HCT116 (cell line): ENCODE data around the gene GLIPR1. TPM values are rescaled to one million over a fixed set of nuclear protein-coding genes. Genes with fewer than 3 reads are reported as not detected.

ENCODE experiments used
- ATAC-seq: fragments of 200-7000 bp; cut with Tn5 transposase; 2 replicates; pipeline ENCODE4 v1.9.1; 2020; ENCODE audit warnings: mild to moderate bottlenecking, moderate library complexity
- BruUV-seq: library from RNA; stranded (reverse); fragments of 400-500 nt; replicated peaks from 2 replicates; lab custom pipeline; 2021; lab: Mats Ljungman, UMichigan
- CTCF ChIA-PET: fragments of 300-600 bp; sonication (Branson Sonifier 250); formaldehyde crosslinking; loops from one replicate; lab custom pipeline; 2021; ENCODE audit warnings: antibody characterized with exemption; lab: Charles Lee
- POLR2A ChIA-PET: fragments of 300-600, 350-600 bp; sonication (Branson Sonifier 250); formaldehyde crosslinking; loops from one replicate; lab custom pipeline; 2021; ENCODE audit warnings: antibody characterized with exemption; lab: Charles Lee
- RAD21 ChIA-PET, 2 experiments: fragments of 300-600 bp; sonication (Branson Sonifier 250); formaldehyde crosslinking; loops; one replicate each; lab custom pipeline; 2023; ENCODE audit warnings: low total read pairs in 2 of 2; ENCODE audit not compliant: uncharacterized antibody in 2 of 2, unreplicated experiment in 2 of 2, low non-redundant PET in 1 of 2; lab: Charles Lee
- DNase-seq: peaks from one replicate; pipeline ENCODE4 v3.0.0-alpha.2; 2010; ENCODE audit warnings: low read depth, low spot score
- H2AFZ ChIP-seq: fragments of 200-600 bp; shearing (Covaris generic), sonication (generic); 2 replicates; pipeline ENCODE4 v1.6.1; 2017; ENCODE audit warnings: low read depth, mixed run types, mixed read lengths, antibody characterized with exemption, low read length; ENCODE audit not compliant: poor library complexity, severe bottlenecking
- H3K27ac ChIP-seq: 2 replicates; pipeline ENCODE4 v1.5.1; 2012; ENCODE audit warnings: low read depth, low read length
- H3K27me3 ChIP-seq: fragments of 200-600 bp; sonication (generic); 2 replicates; pipeline ENCODE4 v1.6.1; 2016; ENCODE audit warnings: mixed run types, low read length, mixed read lengths; ENCODE audit not compliant: insufficient read depth
- H3K36me3 ChIP-seq, 2 experiments: fragments of 200-500 bp in 1 of 2; fragments of 200-600 bp in 1 of 2; sonication (Bioruptor generic) in 1 of 2; sonication (generic) in 1 of 2; 2 replicates each; pipeline versions ENCODE4 v1.5.1 to v1.6.1; 2014 to 2016; ENCODE audit warnings: low read length in 2 of 2, inconsistent platforms in 1 of 2, mixed read lengths in 1 of 2, mixed run types in 1 of 2; ENCODE audit not compliant: insufficient read depth in 2 of 2, control insufficient read depth in 1 of 2
- H3K4me1 ChIP-seq, 2 experiments: fragments of 200-600 bp in 1 of 2; sonication (generic) in 1 of 2; 2 replicates each; pipeline versions ENCODE4 v1.5.1 to v1.6.1; 2012 to 2017; ENCODE audit warnings: low read length in 2 of 2, inconsistent platforms in 1 of 2, mild to moderate bottlenecking in 1 of 2, mixed read lengths in 1 of 2, mixed run types in 1 of 2, moderate library complexity in 1 of 2; ENCODE audit not compliant: insufficient read depth in 2 of 2, control insufficient read depth in 1 of 2
- H3K4me2 ChIP-seq: fragments of 200-600 bp; sonication (generic); 2 replicates; pipeline ENCODE4 v1.6.1; 2017; ENCODE audit warnings: mixed run types, low read length, mixed read lengths
- H3K4me3 ChIP-seq, 2 experiments: fragments of 200-600 bp in 1 of 2; sonication (generic) in 1 of 2; replicated peaks in 1 of 2; 2 replicates each; pipeline ENCODE4 v1.5.1; 2011 to 2016; ENCODE audit warnings: low read length in 2 of 2, control low read depth in 1 of 2, low read depth in 1 of 2, mild to moderate bottlenecking in 1 of 2, mixed read lengths in 1 of 2, mixed run types in 1 of 2
- H3K79me2 ChIP-seq: fragments of 200-600 bp; sonication (generic); 2 replicates; pipeline ENCODE4 v1.6.1; 2017; ENCODE audit warnings: mild to moderate bottlenecking, mixed run types, low read length, moderate library complexity, mixed read lengths; ENCODE audit not compliant: insufficient read depth
- H3K9ac ChIP-seq: fragments of 200-600 bp; sonication (generic); 2 replicates; pipeline ENCODE4 v1.6.1; 2016; ENCODE audit warnings: low read length, mixed read lengths
- H3K9me2 ChIP-seq: fragments of 200-600 bp; sonication (generic), shearing (Covaris generic); 2 replicates; pipeline ENCODE4 v1.6.1; 2017; ENCODE audit warnings: mixed run types, mild to moderate bottlenecking, moderate library complexity; ENCODE audit not compliant: insufficient read depth
- H3K9me3 ChIP-seq, 2 experiments: fragments of 200-500 bp in 1 of 2; fragments of 200-600 bp in 1 of 2; sonication (Bioruptor generic) in 1 of 2; sonication (generic) in 1 of 2; 2 replicates each; pipeline ENCODE4 v1.6.1; 2014 to 2017; ENCODE audit warnings: low read length in 2 of 2, mixed read lengths in 2 of 2, inconsistent platforms in 1 of 2, low read depth in 1 of 2, mild to moderate bottlenecking in 1 of 2, mixed run types in 1 of 2, moderate library complexity in 1 of 2; ENCODE audit not compliant: control insufficient read depth in 1 of 2, insufficient read depth in 1 of 2
- H4K20me1 ChIP-seq: fragments of 200-600 bp; sonication (generic), shearing (Covaris generic); 2 replicates; pipeline ENCODE4 v1.6.1; 2017; ENCODE audit warnings: mixed run types, mild to moderate bottlenecking, moderate library complexity; ENCODE audit not compliant: insufficient read depth
- ATF3 ChIP-seq: IDR thresholded peaks from 2 replicates; pipeline ENCODE4 v1.6.1; 2012
- CEBPB ChIP-seq: IDR thresholded peaks from 2 replicates; pipeline ENCODE4 v1.6.1; 2012; ENCODE audit warnings: low read depth
- CTCF ChIP-seq, 3 experiments: fragments of 200-600 bp in 1 of 3; sonication (generic) in 1 of 3; IDR thresholded peaks in 2 of 3; conservative IDR thresholded peaks in 1 of 3; 2 replicates each; pipeline ENCODE4 v1.5.1; 2012 to 2017; ENCODE audit warnings: low read depth in 2 of 3, low read length in 2 of 3, antibody characterized with exemption in 1 of 3, borderline replicate concordance in 1 of 3, control low read depth in 1 of 3, mild to moderate bottlenecking in 1 of 3, mixed read lengths in 1 of 3, mixed run types in 1 of 3, moderate library complexity in 1 of 3; ENCODE audit not compliant: insufficient read depth in 1 of 3
- EGR1 ChIP-seq: IDR thresholded peaks from 2 replicates; pipeline ENCODE4 v1.6.1; 2012; ENCODE audit warnings: low read depth
- ELF1 ChIP-seq: IDR thresholded peaks from 2 replicates; pipeline ENCODE4 v1.6.1; 2012; ENCODE audit warnings: low read depth, borderline replicate concordance
- EZH2phosphoT487 ChIP-seq: fragments of 200-600 bp; IDR thresholded peaks from 2 replicates; pipeline ENCODE4 v1.6.1; 2018; ENCODE audit warnings: antibody characterized with exemption, borderline replicate concordance
- FOSL1 ChIP-seq: IDR thresholded peaks from 2 replicates; pipeline ENCODE4 v1.6.1; 2012; ENCODE audit warnings: low read depth
- JUND ChIP-seq: IDR thresholded peaks from 2 replicates; pipeline ENCODE4 v1.6.1; 2012
- MAX ChIP-seq: IDR thresholded peaks from 2 replicates; pipeline ENCODE4 v1.6.1; 2012
- POLR2A ChIP-seq: IDR thresholded peaks from 2 replicates; pipeline ENCODE4 v1.7.0; 2011; ENCODE audit warnings: borderline replicate concordance; ENCODE audit not compliant: insufficient read depth, insufficient read length; ENCODE audit errors: extremely low read depth
- RAD21 ChIP-seq: IDR thresholded peaks from 2 replicates; pipeline ENCODE4 v1.6.1; 2012; ENCODE audit warnings: low read depth, mild to moderate bottlenecking
- SP1 ChIP-seq: IDR thresholded peaks from 2 replicates; pipeline ENCODE4 v1.6.1; 2012; ENCODE audit warnings: low read depth
- SRF ChIP-seq: IDR thresholded peaks from 2 replicates; pipeline ENCODE4 v1.6.1; 2012; ENCODE audit warnings: low read depth
- TCF7L2 ChIP-seq: IDR thresholded peaks from 2 replicates; pipeline ENCODE4 v1.7.0; 2011; ENCODE audit warnings: borderline replicate concordance, inconsistent platforms; ENCODE audit not compliant: insufficient read depth, insufficient read length; ENCODE audit errors: extremely low read depth
- YY1 ChIP-seq: IDR thresholded peaks from 2 replicates; pipeline ENCODE4 v1.6.1; 2011; ENCODE audit warnings: low read length, low read depth, moderate library complexity, mild to moderate bottlenecking; ENCODE audit not compliant: insufficient replicate concordance; ENCODE audit errors: extremely low read depth
- ZFX ChIP-seq: fragments of 450-650 bp; IDR thresholded peaks from 2 replicates; pipeline ENCODE4 v1.6.1; 2017
- intact Hi-C: fragments of 100-400 bp; cut with micrococcal nuclease; formaldehyde crosslinking; loops from 2 replicates; pipeline ENCODE4 v1.10.0; 2022
- total RNA-seq: library from RNA; stranded (reverse); gene quantifications from one replicate; pipeline ENCODE4 v1.2.1, GENCODE V29; 2021; ENCODE audit not compliant: unreplicated experiment
- TF ChIP-seq, protein P1 (sequence below): IDR thresholded peaks from 2 replicates; pipeline ENCODE4 v1.6.1; 2011; ENCODE audit warnings: mild to moderate bottlenecking, low read length, moderate library complexity; ENCODE audit not compliant: insufficient replicate concordance; ENCODE audit errors: extremely low read depth
- TF ChIP-seq, protein P2 (sequence below): IDR thresholded peaks from 2 replicates; pipeline ENCODE4 v1.6.1; 2012; ENCODE audit warnings: low read depth

The GLIPR1 gene
- total RNA-seq, 1 experiment from 2014 or later, result 0.39 TPM

GRCh38 chr12:75529316-75529715 is 48.8 kb downstream of the GLIPR1 start:
- no peaks in the 10 kb centered on the region for H3K79me2 ChIP-seq
- no peaks in the 10 kb centered on the region for H3K9me2 ChIP-seq
- H4K20me1 ChIP-seq, result no peaks in the 10 kb centered on the region
- H3K27me3 ChIP-seq, result no peaks in the 10 kb centered on the region
- ATAC-seq (no peak), DNase-seq (no peak)
- ChIA-PET POLR2A (interaction anchor here (1.5 to 2.2 kb wide), 3 partner anchors 18 to 130 kb away, joined by 3 to 7 read pairs (median 7); partner anchors contain the start of gene KRR1), RAD21 (no interaction called here), CTCF (no interaction called here)
- peaks cover 17 to 35% of the 10 kb centered on the region in 2 experiments for H3K4me1 ChIP-seq
- no peaks in the 10 kb centered on the region for H3K9me3 ChIP-seq
- no peaks in the 10 kb centered on the region for H3K36me3 ChIP-seq
- peak overlapping the region; percentile 37 for H2AFZ ChIP-seq
- no TSS peak for BruUV-seq
- no peak overlapping the region for H3K4me3 ChIP-seq
- TF ChIP-seq POLR2A (no peak), SP1 (no peak), ELF1 (no peak), FOSL1 (no peak), JUND (no peak), EGR1 (no peak), CTCF (IDR thresholded peaks at IDR 0.05 in 2 of 3, conservative IDR thresholded peaks at IDR 0.05 in 1 of 3; ENCODE audit: borderline replicate concordance in 1 of 3, insufficient read depth in 1 of 3, low read depth in 2 of 3, low read length in 2 of 3) (no peak), ATF3 (no peak), TCF7L2 (no peak), EZH2phosphoT487 (no peak), YY1 (no peak), MAX (no peak), ZFX (no peak), CEBPB (no peak), SRF (no peak), RAD21 (no peak)
- TF ChIP-seq, protein P1, sequence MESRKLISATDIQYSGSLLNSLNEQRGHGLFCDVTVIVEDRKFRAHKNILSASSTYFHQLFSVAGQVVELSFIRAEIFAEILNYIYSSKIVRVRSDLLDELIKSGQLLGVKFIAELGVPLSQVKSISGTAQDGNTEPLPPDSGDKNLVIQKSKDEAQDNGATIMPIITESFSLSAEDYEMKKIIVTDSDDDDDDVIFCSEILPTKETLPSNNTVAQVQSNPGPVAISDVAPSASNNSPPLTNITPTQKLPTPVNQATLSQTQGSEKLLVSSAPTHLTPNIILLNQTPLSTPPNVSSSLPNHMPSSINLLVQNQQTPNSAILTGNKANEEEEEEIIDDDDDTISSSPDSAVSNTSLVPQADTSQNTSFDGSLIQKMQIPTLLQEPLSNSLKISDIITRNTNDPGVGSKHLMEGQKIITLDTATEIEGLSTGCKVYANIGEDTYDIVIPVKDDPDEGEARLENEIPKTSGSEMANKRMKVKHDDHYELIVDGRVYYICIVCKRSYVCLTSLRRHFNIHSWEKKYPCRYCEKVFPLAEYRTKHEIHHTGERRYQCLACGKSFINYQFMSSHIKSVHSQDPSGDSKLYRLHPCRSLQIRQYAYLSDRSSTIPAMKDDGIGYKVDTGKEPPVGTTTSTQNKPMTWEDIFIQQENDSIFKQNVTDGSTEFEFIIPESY, result no peak
- TF ChIP-seq, protein P2, sequence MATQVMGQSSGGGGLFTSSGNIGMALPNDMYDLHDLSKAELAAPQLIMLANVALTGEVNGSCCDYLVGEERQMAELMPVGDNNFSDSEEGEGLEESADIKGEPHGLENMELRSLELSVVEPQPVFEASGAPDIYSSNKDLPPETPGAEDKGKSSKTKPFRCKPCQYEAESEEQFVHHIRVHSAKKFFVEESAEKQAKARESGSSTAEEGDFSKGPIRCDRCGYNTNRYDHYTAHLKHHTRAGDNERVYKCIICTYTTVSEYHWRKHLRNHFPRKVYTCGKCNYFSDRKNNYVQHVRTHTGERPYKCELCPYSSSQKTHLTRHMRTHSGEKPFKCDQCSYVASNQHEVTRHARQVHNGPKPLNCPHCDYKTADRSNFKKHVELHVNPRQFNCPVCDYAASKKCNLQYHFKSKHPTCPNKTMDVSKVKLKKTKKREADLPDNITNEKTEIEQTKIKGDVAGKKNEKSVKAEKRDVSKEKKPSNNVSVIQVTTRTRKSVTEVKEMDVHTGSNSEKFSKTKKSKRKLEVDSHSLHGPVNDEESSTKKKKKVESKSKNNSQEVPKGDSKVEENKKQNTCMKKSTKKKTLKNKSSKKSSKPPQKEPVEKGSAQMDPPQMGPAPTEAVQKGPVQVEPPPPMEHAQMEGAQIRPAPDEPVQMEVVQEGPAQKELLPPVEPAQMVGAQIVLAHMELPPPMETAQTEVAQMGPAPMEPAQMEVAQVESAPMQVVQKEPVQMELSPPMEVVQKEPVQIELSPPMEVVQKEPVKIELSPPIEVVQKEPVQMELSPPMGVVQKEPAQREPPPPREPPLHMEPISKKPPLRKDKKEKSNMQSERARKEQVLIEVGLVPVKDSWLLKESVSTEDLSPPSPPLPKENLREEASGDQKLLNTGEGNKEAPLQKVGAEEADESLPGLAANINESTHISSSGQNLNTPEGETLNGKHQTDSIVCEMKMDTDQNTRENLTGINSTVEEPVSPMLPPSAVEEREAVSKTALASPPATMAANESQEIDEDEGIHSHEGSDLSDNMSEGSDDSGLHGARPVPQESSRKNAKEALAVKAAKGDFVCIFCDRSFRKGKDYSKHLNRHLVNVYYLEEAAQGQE, result no peak
- intact Hi-C loops, result loop anchor here (5.0 kb wide), 4 partner anchors 93 to 1263 kb away; partner anchors contain the start of gene BBS10
- H3K9ac ChIP-seq, result no peak overlapping the region
- H3K27ac ChIP-seq, result peak overlapping the region; percentile 72; the same call in 1 of the 2 replicates
- H3K4me2 ChIP-seq, result no peak overlapping the region
